ENCODE results near the gene AP3B1.

Gene AP3B1

GRCh38 chr5:77972469-77973252 is 321.8 kb downstream of the AP3B1 start:
- DNase-seq (ENCODE audit: low spot score): no peak

GRCh38 chr5:77971776-77972468 is 322.6 kb downstream of the AP3B1 start:
- DNase-seq (ENCODE audit: low spot score): no peak

GRCh38 chr5:77970891-77971290 is 323.6 kb downstream of the AP3B1 start:
- no peak for DNase-seq (ENCODE audit: low spot score)

- DNase-seq (ENCODE audit: low spot score): no peak
Observed at GRCh38 chr5:77963795-77964194, 330.7 kb downstream of the AP3B1 start.

GRCh38 chr5:77960863-77961396 is 333.6 kb downstream of the AP3B1 start:
- no peak for DNase-seq (ENCODE audit: low spot score)

GRCh38 chr5:77960305-77960704 is 334.2 kb downstream of the AP3B1 start:
- DNase-seq (ENCODE audit: low spot score): no peak

- no peak for DNase-seq (ENCODE audit: low spot score)
Observed at GRCh38 chr5:77958642-77959330, 335.7 kb downstream of the AP3B1 start.

- DNase-seq (ENCODE audit: low spot score): no peak
Observed at GRCh38 chr5:77957931-77958521, 336.5 kb downstream of the AP3B1 start.

GRCh38 chr5:77957516-77957915 is 337.0 kb downstream of the AP3B1 start:
- DNase-seq (ENCODE audit: low spot score): no peak

- DNase-seq (ENCODE audit: low spot score): no peak
Observed at GRCh38 chr5:77957081-77957480, 337.4 kb downstream of the AP3B1 start.

GRCh38 chr5:77955577-77955976 is 338.9 kb downstream of the AP3B1 start:
- DNase-seq (ENCODE audit: low spot score): no peak

GRCh38 chr5:77953374-77953773 is 341.1 kb downstream of the AP3B1 start:
- DNase-seq (ENCODE audit: low spot score): no peak

- DNase-seq (ENCODE audit: low spot score): no peak
Observed at GRCh38 chr5:77952636-77953212, 341.8 kb downstream of the AP3B1 start.
